HepG2 (cell line): Measurements from ENCODE around the gene TAF12. TPM values are rescaled to one million over a fixed set of nuclear protein-coding genes. Genes with fewer than 3 reads are reported as not detected.

Experiments used
- FOXA3 ChIP-seq: IDR thresholded peaks from 2 replicates; pipeline ENCODE4 v1.6.1; 2016; ENCODE audit warnings: missing genetic modification reagents, missing compliant biosample characterization
- MED1 ChIP-seq: sonication (generic); formaldehyde crosslinking; IDR thresholded peaks from 2 replicates; pipeline ENCODE4 v1.4.0; 2020; ENCODE audit warnings: missing genetic modification reagents
- NR2F6 ChIP-seq, 2 experiments: IDR thresholded peaks; 2 replicates each; pipeline ENCODE4 v1.6.1; 2016; ENCODE audit warnings: antibody characterized with exemption in 1 of 2, mild to moderate bottlenecking in 1 of 2
- RARA ChIP-seq: IDR thresholded peaks from 2 replicates; pipeline ENCODE4 v1.6.1; 2016; ENCODE audit warnings: missing genetic modification reagents, missing compliant biosample characterization
- SAP130 ChIP-seq: IDR thresholded peaks from 2 replicates; pipeline ENCODE4 v1.6.1; 2016; ENCODE audit warnings: low read depth
- SOX13 ChIP-seq, 3 experiments: fragments of 450-650 bp in 1 of 3; sonication (generic) in 1 of 3; formaldehyde crosslinking in 1 of 3; IDR thresholded peaks in 2 of 3; conservative IDR thresholded peaks in 1 of 3; 2 replicates each; pipeline versions ENCODE4 v1.5.0 to v1.6.1; 2016 to 2020; ENCODE audit warnings: antibody characterized with exemption in 1 of 3, mild to moderate bottlenecking in 1 of 3, missing compliant biosample characterization in 1 of 3, missing genetic modification reagents in 1 of 3, moderate library complexity in 1 of 3
- ZNF296 ChIP-seq: sonication (generic); formaldehyde crosslinking; conservative IDR thresholded peaks from 2 replicates; pipeline ENCODE4 v1.5.0; 2020; ENCODE audit warnings: mild to moderate bottlenecking, missing genetic modification reagents
- polyA plus RNA-seq, 8 experiments: library from polyadenylated mRNA; depleted of rRNA in 3 of 8; stranded (reverse) in 7 of 8; unstranded in 1 of 8; fragments of >200 nt; fragmentation: Illumina TruSeq in 4 of 8; extraction: Trizol in 4 of 8; gene quantifications; 2 replicates each; pipeline versions ENCODE4 v1.2.1 to v1.2.3, GENCODE V29; 2011 to 2016; ENCODE audit warnings: low read depth in 4 of 8, missing spikeins in 1 of 8, mixed read lengths in 1 of 8; ENCODE audit not compliant: insufficient read depth in 1 of 8
- total RNA-seq, 5 experiments: library from RNA; depleted of rRNA; stranded (reverse); fragments of >200 nt; fragmentation: Illumina TruSeq; extraction: Trizol; gene quantifications; 2 replicates each; pipeline ENCODE4 v1.2.3, GENCODE V29; 2016; ENCODE audit warnings: low read depth in 1 of 5
- TF ChIP-seq, protein P1 (sequence below): sonication (generic); formaldehyde crosslinking; IDR thresholded peaks from 2 replicates; pipeline ENCODE4 v1.4.0; 2020; ENCODE audit warnings: mild to moderate bottlenecking, missing genetic modification reagents
- TF ChIP-seq, protein P2 (sequence below): sonication (generic); formaldehyde crosslinking; conservative IDR thresholded peaks from 2 replicates; pipeline ENCODE4 v1.4.0; 2020; ENCODE audit warnings: mild to moderate bottlenecking, missing genetic modification reagents, moderate library complexity
- TF ChIP-seq, protein P3 (sequence below): sonication (generic); formaldehyde crosslinking; IDR thresholded peaks from 2 replicates; pipeline ENCODE4 v1.4.0; 2020; ENCODE audit warnings: missing genetic modification reagents

The TAF12 gene
- total and polyA plus RNA-seq, 2 of the 13 experiments (the other 11 are each of a cell fraction or from before 2014, with no cell fraction given) = 16.3 to 17.1 TPM

DNA sequence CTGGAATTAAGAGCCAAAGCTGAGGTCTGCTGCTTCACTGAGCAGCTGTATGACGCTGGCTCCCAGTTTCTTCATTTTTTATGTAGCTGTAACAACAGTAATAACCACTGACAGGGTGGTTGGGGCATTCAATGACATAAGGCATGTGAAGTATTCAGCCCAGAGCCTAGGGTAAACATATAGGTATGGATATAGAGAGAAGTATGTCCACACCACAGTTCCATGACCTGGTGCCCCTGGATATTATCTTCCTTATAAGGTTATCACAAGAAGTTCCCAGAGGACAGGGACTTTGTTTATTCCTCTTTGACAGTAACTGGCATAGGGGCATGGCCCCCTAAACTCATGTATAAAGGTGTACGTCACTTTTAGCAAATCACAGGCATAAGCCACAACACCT, 36.1 kb downstream of the TAF12 start (continued):
- TF ChIP-seq, protein P1, sequence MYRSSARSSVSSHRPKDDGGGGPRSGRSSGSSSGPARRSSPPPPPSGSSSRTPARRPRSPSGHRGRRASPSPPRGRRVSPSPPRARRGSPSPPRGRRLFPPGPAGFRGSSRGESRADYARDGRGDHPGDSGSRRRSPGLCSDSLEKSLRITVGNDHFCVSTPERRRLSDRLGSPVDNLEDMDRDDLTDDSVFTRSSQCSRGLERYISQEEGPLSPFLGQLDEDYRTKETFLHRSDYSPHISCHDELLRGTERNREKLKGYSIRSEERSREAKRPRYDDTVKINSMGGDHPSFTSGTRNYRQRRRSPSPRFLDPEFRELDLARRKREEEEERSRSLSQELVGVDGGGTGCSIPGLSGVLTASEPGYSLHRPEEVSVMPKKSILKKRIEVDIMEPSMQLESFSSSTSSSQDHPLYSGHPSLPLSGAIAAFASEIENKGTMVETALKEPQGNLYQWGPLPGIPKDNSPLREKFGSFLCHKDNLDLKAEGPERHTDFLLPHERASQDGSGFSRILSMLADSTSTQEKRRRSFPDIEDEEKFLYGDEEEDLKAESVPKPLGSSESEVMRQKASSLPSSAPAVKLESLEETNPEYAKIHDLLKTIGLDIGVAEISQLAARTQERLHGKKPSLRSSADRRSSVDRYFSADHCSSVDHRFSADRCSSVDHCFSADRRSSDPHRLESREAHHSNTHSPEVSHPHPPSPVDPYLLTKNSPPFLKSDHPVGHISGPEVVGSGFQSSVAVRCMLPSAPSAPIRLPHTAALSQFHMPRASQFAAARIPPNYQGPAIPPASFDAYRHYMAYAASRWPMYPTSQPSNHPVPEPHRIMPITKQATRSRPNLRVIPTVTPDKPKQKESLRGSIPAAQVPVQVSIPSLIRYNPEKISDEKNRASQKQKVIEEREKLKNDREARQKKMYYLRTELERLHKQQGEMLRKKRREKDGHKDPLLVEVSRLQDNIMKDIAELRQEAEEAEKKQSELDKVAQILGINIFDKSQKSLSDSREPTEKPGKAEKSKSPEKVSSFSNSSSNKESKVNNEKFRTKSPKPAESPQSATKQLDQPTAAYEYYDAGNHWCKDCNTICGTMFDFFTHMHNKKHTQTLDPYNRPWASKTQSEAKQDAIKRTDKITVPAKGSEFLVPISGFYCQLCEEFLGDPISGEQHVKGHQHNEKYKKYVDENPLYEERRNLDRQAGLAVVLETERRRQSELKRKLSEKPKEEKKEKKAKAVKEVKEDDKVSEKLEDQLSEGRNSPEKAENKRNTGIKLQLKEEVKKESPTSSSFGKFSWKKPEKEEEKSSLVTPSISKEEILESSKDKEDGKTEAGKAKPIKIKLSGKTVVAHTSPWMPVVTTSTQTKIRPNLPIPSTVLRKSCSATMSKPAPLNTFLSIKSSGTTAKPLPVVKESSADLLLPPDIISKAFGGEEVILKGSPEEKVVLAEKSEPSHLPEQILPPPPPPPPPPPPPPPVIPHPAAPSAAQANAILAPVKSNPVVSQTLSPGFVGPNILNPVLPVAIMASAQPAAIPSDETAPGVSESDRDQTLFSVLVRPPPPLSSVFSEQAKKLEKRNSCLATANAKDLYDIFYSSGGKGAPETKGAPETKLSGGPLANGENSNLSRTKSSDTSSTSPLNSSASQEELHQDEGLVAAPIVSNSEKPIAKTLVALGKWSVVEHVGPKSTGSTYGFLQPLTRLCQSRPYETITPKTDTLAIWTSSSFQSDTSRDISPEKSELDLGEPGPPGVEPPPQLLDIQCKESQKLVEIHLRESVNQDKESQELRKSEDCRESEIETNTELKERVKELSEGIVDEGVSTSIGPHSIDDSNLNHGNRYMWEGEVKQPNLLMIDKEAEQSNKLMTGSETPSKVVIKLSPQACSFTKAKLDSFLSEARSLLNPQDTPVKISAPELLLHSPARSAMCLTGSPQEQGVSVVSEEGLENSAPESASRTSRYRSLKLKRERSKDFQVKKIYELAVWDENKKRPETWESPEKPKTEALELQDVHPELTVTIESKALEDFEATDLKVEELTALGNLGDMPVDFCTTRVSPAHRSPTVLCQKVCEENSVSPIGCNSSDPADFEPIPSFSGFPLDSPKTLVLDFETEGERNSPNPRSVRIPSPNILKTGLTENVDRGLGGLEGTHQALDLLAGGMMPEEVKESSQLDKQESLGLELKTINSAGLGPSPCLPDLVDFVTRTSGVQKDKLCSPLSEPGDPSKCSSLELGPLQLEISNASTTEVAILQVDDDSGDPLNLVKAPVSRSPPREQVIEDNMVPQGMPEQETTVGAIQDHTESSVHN = no peak
- TF ChIP-seq NR2F6 (IDR thresholded peaks at IDR 0.05) (no peak; the same call in 1 of the 2 replicates), NR2F6 (CRISPR knock-in tag; IDR thresholded peaks at IDR 0.05) (0 out of 2 replicates have a peak, but pooled peaks have one; percentile 58), SOX13 (IDR thresholded peaks at IDR 0.05) (no peak), SOX13 (CRISPR knock-in tag; conservative IDR thresholded peaks at IDR 0.05 in 1 of 2, IDR thresholded peaks at IDR 0.05 in 1 of 2) (peak in 1 of 2 experiments; percentile 32; a peak in 1 of 4 replicates), RARA (CRISPR knock-in tag) (peak; percentile 67), ZNF296 (CRISPR knock-in tag) (no peak), SAP130 (CRISPR knock-in tag) (peak; percentile 69), FOXA3 (CRISPR knock-in tag) (peak; percentile 43; the same call in 1 of the 2 replicates), MED1 (CRISPR knock-in tag) (0 out of 2 replicates have a peak, but pooled peaks have one; percentile 32)
- TF ChIP-seq, protein P2, sequence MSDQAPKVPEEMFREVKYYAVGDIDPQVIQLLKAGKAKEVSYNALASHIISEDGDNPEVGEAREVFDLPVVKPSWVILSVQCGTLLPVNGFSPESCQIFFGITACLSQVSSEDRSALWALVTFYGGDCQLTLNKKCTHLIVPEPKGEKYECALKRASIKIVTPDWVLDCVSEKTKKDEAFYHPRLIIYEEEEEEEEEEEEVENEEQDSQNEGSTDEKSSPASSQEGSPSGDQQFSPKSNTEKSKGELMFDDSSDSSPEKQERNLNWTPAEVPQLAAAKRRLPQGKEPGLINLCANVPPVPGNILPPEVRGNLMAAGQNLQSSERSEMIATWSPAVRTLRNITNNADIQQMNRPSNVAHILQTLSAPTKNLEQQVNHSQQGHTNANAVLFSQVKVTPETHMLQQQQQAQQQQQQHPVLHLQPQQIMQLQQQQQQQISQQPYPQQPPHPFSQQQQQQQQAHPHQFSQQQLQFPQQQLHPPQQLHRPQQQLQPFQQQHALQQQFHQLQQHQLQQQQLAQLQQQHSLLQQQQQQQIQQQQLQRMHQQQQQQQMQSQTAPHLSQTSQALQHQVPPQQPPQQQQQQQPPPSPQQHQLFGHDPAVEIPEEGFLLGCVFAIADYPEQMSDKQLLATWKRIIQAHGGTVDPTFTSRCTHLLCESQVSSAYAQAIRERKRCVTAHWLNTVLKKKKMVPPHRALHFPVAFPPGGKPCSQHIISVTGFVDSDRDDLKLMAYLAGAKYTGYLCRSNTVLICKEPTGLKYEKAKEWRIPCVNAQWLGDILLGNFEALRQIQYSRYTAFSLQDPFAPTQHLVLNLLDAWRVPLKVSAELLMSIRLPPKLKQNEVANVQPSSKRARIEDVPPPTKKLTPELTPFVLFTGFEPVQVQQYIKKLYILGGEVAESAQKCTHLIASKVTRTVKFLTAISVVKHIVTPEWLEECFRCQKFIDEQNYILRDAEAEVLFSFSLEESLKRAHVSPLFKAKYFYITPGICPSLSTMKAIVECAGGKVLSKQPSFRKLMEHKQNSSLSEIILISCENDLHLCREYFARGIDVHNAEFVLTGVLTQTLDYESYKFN = 0 out of 2 replicates have a peak, but pooled peaks have one; percentile 20
- TF ChIP-seq, protein P3, sequence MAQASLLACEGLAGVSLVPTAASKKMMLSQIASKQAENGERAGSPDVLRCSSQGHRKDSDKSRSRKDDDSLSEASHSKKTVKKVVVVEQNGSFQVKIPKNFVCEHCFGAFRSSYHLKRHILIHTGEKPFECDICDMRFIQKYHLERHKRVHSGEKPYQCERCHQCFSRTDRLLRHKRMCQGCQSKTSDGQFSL = no peak
